Measurements from ENCODE around the gene DMWD.
A peak's percentile ranks its signal among the peaks of the same experiment; 100 is the strongest.

The DMWD gene

DNA sequence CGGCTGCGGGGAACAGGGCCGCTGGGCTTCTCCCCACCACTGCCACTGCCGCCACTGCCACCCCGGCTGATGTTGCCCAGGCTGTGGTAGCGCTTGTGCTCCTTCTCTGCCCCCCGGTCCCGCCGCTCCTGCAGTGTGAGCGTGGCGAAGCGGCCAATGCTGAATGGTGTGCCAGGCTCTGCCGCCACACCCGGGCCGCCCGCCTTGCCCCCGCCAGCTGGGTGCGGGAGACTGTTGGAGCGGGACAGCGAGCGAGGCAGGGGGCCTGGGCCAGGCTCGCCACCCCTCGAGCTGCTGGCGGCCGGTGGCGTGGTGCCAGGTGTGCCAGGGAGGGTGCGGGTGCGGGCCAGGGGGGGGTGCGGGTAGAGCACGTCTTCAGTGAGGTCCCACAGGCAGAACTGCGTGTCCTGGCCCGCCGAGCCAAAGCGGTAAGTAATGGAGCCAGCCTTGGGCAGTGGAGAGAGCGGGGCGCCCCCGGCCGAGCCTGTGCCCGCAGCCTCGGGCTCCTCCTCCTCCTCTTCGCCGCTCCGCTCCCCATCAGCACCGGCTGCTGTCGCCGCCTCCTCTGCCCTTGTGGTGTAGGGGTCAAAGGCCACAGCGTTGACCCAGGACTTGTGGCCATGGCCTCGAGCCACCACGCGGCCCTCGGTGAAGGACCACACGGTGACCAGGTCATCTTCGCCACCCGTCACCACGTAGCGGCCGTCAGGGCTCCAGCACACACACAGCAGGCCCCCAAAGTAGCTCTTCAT, 6.7 kb downstream of the DMWD start:
- DNase-seq = no peak

DNA sequence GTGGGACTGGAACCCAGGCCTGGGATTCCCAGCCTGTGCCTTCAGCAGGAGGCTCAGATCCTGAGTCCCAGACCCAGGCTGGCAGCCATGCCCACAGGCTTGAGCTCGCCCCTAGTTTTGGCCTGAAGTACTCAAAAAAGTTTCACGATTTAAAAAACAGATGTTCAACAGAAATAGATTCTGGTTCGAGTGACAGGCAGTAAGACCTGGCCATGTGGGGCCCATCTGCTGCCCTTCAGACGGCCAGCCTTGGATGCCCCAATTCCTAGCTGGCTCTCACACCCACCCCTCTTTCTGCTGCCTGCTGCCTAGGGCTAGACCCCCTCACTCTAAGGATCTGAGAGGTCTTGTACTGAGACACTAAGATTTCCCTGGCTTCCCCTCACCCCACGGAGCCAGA, 7.5 kb downstream of the DMWD start:
- DNase-seq = no peak

DNA sequence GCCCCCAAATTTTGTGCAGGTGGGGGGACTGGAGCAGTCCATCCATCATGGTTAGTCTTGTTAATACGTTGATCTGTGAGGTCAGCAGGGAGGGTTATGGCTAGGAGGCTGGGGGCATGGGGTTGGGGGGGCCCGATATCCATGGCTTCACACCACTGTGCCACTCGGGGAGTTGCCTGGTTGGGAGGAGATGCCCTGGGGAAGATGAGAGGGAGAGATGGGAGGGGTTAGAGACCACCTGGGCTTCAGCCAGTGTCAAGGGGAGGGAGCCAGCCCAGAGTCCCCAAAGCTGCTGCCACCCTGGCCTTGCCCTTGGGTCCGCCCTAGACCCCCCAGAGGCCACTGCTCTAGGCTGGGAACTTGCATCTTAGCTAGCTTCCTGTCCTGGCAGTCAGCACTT, 8.5 kb downstream of the DMWD start:
- no peak for DNase-seq

DNA sequence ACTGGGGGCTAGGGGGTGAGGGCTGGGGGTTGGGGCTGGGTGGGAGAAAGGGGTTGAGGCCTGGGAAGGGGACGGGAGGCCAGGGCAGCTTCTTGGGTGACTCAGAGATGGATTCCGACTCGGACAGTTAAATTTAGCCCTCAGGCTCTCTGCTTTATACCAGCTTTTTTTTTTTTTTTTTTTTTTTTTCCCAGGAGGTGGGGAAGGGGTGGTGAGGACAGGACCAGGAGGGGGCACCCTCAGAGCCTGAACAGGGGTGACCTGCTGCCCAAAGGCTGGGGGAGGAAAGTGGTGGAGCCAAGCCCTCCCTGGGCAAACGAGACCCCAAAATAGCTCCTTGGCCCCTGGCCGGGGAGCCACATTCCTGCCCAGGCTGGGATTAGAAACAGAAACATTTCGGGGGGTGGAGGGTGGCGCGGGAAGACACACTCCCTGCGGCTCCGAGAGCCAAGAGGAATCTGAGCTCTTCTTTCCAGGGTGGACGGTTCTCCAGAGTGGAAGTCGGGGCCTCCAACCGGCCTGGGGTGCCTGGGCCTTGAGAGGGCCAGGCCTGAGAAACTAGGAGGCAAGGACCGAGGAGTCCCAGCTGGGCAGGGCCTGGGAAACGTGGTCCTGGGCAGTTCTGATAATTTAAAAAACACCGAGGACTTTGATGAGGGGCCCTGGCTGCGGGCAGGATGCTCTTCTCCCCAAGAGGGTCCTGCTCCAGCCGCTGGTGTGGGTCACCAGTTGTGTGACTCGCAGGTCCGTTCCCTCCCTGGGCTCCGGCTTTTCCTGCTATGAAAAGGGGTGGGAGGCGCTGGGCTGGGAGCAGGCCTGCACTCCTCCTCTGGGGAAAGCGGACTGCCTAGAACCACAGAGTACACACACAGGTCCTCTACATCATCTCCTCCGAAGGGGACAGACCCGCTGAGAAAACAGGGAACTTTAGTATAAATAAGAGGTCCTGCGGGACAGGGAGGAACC, 9.5 kb downstream of the DMWD start:
- no peak for DNase-seq

DNA sequence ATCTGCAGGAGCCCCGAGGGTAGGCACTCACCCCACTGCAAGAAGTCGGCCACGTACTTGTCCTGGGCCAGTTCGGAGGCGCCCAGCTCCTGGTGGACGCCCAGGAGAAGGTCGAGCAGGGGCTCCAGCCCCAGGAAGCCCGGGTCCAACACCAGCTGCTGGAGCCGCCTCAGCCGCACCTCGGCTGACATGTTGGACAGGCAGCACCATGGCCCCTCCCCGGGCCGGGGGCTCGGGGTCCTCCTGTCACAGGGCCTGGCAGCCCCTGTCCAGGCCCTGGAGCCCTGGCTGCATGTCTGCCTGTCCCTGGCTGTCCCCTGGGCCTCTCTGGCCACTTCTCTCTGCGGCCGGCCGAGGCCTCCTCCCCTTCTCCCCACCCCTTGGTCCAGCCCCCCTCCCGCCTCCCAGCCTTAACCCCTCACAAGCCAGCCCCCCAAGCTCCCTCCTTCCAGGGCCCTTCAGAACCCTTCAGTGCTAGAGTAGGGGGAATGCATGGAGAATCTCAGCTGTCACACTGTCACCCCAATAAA, 10.4 kb downstream of the DMWD start, which contains the start of gene DMPK:
Gene DMPK, minus strand, starts transcription at position 329 of the 530 bp plus-strand sequence. Its CDS starts 138 bp downstream, at position 191.
- DNase-seq = no peak

DNA sequence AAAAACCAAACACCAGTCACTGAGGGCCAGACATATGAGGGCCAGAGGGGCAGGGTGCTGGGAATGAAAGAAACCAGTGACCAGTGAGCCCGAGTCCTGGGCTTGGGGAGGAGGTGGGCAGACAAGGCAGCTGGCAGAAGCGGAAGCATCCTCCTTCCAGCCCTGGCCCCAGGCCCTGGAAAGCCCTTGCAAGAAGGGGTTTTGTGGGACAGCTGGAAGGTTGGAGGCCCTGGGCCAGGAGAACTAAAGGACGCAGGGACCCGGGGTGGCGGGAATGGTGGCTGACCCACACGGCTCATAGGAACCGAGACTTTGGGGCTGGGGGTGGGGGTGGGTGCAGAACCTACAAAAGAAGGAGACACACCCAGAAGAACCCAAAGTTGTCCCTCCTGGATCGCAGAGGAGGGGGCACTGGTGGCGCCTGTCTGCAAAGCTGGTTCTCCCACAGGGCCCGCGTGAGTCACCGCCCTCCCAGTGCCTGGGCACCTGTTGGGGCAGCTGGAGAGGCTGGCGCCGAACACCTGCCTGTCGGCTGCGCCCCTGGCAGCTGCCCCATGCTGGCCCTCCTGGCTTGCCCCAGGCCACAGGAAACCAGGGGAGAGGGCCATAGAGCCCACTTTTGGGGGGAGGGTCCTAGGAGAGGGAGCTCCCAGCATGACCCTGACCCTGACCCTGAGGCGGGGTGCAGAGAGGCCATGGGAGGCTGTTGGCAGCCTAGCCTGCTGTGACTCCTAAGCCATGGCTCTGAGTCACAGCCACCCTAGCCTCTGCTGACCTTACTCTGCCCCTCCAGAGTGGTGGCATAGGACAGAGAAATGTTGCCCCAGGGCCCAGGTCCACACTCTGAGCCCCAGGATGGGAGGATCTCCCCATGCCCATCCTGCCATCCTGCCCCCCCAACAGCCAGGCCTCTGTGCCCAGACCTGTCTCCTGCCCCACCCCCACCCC, 11.2 kb downstream of the DMWD start:
- no peak for DNase-seq

DNA sequence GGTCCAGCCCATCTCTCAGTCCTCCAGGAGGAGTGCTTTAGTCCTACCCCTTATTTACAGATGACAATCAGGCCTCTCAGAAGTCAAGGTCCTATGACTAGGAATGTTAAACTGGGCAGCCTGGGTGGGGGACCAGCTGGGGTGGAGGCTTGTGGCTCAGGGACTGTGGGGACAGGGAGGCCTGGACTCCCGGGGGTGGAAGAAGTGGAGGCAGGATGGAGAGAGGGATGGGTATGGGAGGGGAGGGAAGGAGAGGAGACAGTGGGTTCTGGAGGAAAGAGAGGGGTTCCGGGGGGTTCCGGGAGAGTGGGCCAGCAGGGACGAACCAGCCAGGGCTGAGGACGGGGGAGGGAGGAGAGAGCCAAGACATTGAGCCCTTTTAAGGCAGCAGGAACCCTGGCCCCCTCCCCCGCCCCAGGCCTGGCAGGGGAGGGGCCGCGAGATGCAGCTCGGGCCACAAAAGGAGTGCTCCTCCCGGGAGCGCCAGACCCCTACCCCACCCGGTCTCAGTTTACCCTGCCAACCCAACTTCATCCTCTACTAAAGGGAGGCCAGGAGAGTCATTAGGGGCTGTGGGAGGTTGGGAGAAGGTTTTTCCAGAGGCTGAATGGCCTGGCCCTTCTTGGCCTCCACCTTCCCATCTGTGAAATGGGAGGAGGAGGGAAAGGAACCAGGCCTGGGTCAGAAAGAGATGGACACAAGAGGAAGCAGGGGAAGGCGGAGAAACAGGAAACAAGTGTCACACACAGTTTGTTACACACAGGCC, 12.0 kb downstream of the DMWD start:
- DNase-seq = no peak

DNA sequence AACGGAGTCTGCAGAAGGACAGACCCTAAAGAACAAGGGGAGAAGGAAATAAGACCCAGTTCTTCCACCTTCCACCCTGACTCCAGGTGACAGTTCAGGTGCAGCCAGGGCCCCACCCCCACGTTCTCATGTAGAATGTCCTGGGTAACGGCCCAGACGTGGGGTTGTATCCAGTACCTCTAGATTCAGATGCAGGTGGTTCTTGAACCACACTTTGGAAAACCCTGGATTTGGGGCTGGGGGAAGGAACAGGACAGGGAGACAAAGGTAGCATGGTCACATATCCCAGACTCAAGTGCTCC, 12.5 kb downstream of the DMWD start:
- no peak for DNase-seq

DNA sequence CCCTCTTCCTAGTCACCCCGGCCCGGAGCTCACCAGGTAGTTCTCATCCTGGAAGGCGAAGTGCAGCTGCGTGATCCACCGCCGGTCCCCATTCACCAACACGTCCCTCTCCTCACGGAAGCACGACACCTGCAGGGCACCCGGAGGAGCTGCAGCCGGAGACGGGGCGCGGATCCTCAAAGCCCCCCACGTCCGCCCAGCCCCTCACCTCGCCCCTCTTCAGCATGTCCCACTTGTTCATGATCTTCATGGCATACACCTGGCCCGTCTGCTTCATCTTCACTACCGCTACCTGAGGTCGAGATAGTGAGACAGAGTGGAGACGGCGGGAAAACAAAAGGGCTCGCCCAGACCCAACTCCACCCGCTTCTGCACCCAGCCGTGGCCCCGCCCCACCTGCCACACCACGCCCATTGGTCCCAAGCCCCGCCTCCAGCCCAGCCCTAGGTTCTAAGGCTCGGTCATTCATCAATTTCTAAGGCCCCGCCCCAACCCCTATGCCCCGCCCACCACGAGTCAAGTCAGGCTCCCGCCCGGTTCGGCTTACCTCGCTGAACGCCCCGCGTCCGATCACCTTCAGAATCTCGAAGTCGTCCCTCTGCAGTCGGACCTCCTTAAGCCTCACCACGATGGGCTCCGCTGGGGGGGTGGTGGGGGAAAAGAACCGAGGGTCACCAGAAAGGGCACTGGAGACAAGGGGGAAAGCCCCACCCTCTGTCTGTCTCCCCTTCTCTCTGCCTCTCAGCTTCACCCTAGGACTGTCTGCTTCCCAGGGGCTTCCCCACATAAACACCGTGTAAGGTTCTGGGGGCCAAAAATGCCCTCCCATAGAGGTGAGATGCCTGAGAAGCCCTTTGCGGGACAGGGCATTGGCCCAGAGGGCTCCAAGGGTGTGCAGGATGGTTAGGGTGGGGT, 13.2 kb downstream of the DMWD start:
- peak; percentile 99 for DNase-seq

DNA sequence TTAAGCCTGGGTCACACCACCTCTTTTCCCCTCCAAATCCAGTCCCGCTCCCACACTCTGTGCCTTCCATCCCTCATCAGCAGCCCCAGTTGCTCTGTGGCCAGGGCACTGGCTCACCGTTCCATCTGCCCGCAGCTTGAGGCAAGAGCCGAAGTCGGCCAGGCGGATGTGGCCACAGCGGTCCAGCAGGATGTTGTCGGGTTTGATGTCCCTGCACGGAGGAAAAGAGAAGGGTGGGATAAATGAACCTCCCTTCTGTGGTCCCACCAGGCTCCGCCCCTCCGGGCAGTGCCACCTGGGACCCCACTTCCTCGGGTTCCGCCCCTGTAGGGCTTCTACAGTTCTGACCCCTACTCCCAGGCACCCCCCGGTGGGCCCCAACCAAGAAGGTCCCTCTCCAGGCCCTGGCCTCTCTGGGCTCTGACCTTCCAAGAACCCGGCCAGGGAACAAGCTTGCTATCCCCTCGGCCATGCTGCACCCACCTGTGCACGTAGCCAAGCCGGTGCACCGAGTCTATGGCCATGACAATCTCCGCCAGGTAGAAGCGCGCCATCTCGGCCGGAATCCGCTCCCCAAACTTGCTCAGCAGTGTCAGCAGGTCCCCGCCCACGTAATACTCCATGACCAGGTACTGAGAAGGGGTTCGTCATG, 14.5 kb downstream of the DMWD start:
- DNase-seq = no peak

DNA sequence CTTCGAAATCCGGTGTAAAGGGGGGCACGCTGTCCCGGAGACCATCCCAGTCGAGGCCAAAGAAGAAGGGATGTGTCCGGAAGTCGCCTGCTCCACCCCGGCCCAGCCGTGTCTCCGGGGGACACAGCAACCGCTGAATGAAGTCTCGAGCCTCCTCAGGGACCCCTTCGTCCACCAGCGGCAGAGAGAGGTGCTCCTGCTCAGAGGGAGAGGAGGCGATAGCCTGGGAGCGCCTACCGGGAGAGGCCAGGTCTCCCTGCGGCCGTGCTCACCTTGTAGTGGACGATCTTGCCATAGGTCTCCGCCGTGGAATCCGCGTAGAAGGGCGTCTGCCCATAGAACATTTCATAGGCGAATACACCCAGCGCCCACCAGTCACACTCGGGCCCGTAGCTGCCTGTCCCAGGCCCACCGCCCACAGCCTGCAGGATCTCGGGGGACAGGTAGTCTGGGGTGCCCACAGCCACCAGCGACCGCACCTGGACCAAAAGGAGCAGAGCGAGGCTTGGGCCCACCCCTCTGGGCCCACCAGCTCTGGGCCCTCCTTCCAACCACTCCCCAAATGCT, 15.2 kb downstream of the DMWD start:
- no peak for DNase-seq

DNA sequence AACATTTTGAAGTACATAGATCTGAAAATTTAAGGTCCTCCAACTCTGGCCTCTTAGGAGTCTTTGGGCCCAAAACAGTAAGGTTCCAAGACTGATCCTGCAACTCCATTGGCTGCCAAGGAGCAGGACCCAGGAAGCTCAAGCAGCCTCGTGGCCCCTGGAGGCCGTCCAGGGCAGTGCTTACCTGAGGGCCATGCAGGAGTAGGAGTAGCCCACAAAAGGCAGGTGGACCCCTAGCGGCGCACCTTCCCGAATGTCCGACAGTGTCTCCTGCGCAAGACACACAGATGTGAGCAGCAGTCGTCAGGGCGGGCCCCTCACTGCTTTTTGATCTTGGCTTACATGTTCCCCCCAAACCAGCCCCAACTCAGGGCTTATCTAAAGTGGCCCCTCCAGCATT, 17.9 kb downstream of the DMWD start:
- no peak for DNase-seq

DNA sequence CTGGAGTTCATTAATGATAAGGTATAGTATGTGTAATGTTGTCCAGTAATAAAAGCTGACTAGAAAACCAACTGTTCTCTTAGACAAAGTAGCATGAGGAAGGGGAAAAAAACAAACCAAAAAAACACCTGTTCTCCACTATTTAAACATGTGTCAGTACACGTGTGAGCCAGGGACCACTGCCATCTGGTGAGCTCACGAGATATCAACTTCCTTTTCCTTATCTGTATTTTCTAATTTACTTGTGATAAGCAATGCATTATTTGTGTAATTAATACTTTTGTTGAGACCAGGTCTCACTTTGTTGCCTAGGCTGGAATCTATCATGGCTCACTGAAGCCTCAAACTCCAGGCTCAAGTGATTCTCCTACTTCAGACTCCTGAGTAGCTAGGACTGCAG, 19.3 kb downstream of the DMWD start:
- DNase-seq = no peak

DNA sequence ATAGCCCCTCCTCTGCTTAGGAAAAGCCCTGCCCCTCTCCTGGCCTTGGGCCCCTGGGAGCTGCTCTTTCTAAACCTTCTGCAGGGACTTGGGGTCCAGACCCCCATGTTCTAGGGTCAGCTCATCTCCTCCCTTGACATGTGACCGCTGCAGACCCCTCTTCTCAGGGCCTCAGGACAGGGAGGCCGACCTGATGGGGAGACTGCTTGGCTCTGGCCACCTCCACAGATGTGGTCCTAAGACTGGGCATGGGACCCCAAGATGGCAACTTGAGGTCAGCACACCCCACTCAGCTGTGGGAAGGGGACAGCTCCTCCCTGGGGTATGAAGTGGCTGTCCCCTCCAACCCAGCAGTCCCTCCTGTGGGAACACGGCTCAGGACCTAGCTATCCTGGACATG, 19.7 kb downstream of the DMWD start:
- no peak for DNase-seq

DNA sequence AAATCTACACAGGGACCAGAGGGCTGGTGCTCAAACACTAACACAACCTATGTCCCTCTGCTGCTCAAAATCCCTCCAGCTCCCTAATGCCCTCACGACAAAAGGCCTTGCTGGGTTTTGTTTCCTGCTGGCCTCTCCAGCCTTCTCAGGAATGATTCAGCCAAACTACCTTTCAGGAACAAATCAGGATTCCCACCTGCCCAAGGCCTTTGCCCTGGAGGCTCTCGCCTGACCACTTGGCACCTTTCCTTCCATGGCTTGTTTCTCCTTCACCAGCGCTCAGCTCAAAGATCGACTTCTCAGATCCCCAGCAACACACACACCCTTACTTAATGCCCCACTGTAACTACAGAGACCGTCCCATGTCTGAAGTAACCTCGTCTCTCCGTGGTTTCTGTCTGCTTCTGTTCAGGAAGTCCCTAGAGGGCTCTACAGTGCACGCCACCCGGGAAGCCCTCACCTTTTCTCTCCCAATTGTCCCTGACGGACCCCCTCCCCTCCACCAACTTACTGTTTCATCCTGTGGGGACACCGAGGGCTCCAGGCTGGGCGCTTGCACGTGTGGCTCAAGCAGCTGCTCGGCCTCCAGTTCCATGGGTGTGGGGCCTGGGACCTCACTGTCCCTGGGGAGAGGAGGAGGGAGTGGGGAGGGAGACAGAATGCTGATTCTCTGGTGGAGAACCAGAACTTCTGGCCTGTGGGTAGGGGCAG, 20.4 kb downstream of the DMWD start:
- DNase-seq = no peak

DNA sequence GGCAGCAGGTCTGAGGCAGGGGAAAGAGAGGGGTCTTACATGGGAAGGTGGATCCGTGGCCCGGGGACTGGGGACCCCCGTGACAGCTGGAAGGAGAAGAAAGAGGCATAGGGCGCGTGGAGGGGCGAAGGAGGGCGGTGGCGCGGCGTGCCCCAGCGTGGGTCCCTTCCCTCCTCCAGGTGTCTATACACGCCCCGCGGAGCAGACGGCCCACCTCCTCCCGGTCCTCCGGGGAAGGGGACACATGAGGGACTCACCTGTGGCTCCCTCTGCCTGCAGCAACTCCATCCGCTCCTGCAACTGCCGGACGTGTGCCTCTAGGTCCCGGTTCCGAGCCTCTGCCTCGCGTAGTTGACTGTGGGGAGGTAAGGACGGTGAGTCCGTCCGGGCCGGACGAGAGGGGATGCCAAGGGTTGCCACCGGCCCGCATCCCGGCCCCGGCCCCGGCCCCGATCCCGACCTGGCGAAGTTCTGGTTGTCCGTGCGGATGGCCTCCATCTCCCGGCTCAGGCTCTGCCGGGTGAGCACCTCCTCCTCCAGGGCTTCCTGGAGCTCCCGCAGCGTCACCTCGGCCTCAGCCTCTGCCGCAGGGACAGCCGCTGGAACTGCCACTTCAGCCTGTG, 21.2 kb downstream of the DMWD start:
- DNase-seq = no peak

DNA sequence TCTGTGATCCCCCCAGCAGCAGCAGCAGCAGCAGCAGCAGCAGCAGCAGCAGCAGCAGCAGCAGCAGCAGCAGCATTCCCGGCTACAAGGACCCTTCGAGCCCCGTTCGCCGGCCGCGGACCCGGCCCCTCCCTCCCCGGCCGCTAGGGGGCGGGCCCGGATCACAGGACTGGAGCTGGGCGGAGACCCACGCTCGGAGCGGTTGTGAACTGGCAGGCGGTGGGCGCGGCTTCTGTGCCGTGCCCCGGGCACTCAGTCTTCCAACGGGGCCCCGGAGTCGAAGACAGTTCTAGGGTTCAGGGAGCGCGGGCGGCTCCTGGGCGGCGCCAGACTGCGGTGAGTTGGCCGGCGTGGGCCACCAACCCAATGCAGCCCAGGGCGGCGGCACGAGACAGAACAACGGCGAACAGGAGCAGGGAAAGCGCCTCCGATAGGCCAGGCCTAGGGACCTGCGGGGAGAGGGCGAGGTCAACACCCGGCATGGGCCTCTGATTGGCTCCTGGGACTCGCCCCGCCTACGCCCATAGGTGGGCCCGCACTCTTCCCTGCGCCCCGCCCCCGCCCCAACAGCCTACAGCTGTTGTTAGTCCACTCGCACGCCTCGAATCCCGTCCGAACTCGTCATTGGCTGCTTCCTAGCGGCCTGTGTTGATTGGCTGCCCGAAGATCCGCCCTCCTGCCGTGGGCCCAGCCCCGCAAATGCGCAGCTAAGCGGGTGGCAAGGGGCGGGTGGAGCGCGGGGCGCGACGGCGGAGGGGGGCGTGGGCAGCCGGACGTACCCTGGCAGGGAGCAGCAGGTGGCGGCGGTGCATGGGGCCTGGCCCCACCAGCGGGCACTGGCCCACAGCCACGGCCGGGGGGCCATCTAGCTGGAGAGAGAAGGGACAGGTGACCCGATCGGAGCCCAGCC, 22.2 kb downstream of the DMWD start:
- peak; percentile 94 to 95 for DNase-seq

DNA sequence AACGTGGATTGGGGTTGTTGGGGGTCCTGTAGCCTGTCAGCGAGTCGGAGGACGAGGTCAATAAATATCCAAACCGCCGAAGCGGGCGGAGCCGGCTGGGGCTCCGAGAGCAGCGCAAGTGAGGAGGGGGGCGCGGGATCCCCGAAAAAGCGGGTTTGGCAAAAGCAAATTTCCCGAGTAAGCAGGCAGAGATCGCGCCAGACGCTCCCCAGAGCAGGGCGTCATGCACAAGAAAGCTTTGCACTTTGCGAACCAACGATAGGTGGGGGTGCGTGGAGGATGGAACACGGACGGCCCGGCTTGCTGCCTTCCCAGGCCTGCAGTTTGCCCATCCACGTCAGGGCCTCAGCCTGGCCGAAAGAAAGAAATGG, 22.8 kb downstream of the DMWD start:
- no peak for DNase-seq

Measured in activated T-cell treated with anti-CD3 and anti-CD28 coated beads, Interleukin-2, amount 50 U/mL, for 48 hours (primary cell).